NCI-H1694 (cell line): Measurements from ENCODE around the gene BLMH.

ENCODE experiments used
- DNase-seq: peaks from one replicate; lab custom pipeline; 2025; lab: John Stamatoyannopoulos, UW

The BLMH gene

DNA sequence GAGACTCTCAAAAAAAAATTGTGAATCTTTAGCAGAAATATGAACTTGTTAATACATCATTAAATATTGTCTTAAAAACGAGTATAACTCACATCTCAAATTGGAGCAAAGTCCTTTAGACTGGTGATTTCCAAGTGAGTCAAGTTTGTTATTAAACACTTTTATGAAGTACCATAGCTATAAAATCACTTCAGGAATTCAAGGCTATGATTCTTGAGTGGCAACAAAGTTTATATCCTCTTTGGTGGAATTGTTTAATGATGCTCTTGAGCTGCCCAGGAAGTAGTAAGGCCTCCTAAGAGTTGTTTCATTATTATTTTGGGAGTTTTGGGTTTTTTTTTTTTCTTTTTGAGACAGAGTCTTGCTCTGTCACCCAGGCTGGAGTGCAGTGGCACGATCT is 16.7 kb upstream of the BLMH start:
- no peak for DNase-seq

DNA sequence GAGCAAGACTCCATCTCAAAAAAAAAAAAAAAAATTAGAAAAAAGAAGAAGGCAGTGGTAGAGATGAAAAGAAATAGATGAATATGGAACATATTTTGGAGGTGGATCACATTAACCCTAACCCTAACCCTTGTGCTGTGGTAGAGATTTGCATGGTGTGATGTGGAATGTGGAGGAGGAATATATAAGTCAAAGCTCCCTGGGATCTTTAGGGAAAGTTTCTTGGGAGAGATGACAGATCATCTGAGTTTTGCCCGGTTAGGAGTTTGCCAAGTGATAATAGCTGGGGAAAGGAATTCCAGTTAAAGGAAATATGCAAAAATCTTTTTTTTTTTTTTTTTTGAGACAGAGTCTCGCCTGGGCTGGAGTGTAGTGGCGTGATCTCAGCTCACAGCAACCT is 13.0 kb upstream of the BLMH start:
- no peak for DNase-seq

GRCh38 chr17:30302241-30302640 is 10.5 kb upstream of the BLMH start:
- DNase-seq: no peak

GRCh38 chr17:30300818-30301217 is 9.1 kb upstream of the BLMH start:
- no peak for DNase-seq

GRCh38 chr17:30299000-30299399 is 7.3 kb upstream of the BLMH start:
- no peak for DNase-seq

GRCh38 chr17:30297715-30298114 is 6.0 kb upstream of the BLMH start:
- no peak for DNase-seq

- DNase-seq: no peak
These were observed 4.8 kb upstream of the BLMH start for GRCh38 chr17:30296499-30297080.

DNA sequence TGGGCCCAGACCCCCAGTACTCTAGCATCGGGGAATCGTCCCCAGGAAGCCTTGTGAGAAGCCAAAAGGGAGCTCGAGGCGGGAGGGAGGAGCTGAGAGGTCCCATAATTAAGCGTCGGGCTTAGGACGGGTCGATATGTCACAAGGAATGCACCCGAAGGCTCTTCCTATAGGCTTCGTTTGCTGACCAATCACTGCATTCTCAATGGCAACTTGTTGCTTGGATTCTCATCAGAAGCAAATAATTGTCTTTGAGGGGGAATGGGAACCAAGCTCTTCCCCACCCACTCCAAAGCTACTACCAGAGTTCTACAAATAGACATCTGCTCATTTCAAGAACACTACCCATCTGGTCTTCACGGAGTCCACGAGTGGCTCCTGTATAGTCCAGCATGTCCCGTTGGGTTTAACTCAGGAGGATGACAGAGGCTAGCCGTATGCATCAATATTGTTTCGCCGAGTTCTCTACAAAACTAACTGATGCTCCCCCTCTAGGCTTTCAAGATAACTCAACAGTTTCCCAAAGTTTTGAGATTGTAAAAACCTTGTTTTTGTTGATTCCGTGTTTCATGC is 628 bp upstream of the BLMH start:
- DNase-seq: peak; percentile 66

GRCh38 chr17:30290696-30291542 is 825 bp downstream of the BLMH start:
- DNase-seq: no peak

GRCh38 chr17:30290077-30290476 is 1.7 kb downstream of the BLMH start:
- DNase-seq: no peak

GRCh38 chr17:30279156-30279555 is 12.6 kb downstream of the BLMH start:
- no peak for DNase-seq

DNA sequence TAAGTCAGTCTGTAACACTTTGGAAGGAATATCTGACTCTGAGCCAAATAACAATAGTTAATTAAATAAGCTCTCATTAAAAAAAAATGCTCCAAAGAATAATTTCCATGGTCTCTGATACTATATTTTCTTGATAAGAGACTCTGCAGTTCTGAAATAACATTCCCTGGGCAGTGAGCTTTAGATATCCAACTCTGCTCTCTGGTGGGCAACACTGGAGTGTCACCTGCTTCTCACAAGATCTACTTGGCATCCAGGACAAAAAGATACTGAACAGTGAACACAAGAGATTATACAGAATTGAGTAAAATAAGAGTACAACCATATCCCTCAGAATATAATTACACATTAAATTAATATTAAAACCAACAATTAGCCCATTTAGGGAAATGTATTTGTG is 13.7 kb downstream of the BLMH start:
- DNase-seq: peak; percentile 8

GRCh38 chr17:30275911-30276310 is 15.8 kb downstream of the BLMH start:
- no peak for DNase-seq

- DNase-seq: no peak
These were observed 16.9 kb downstream of the BLMH start for GRCh38 chr17:30274887-30275286.

- DNase-seq: no peak
These were observed 18.4 kb downstream of the BLMH start for GRCh38 chr17:30273373-30273772.

GRCh38 chr17:30271102-30271501 is 20.6 kb downstream of the BLMH start:
- DNase-seq: no peak

DNA sequence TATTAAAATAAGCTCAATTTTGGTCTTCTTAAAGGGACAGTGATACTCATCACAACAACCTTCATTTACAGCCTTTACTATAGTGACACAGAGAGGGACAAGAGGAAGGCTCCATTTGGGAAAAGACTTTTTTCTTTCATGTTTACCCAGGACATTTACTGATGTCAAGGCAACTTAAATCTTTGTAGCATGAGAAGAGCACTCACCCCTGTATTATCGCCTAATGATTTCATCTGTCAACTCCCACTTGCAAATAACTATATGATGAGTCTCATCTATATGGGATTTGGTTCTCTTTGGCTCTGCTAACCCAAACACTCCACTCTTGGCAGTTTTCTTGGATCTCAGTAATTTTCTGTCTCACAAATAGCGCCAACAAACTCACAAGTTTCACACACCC is 24.1 kb downstream of the BLMH start:
- no peak for DNase-seq

GRCh38 chr17:30263552-30264333 is 28.0 kb downstream of the BLMH start:
- no peak for DNase-seq

- DNase-seq: no peak
These were observed 34.8 kb downstream of the BLMH start for GRCh38 chr17:30256756-30257506.

DNA sequence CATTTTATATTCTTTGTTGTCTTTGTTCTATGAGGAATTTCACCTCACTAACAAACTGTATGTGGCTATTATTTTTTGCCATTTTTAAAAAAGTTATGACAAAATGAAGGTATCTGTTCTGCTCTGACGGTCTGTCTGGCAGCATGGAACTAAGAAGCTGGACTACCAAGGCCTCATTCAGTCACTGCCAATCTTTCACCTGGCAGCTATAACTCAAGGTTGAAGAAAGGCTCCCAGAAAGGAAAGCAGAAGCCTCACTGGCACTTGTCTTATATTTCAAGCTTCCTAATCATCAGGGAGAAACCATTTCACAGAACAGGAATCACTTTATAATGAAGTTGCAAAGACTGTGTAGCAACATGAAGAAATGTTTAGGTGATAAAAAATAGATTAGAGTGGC is 37.6 kb downstream of the BLMH start:
- DNase-seq: no peak

DNA sequence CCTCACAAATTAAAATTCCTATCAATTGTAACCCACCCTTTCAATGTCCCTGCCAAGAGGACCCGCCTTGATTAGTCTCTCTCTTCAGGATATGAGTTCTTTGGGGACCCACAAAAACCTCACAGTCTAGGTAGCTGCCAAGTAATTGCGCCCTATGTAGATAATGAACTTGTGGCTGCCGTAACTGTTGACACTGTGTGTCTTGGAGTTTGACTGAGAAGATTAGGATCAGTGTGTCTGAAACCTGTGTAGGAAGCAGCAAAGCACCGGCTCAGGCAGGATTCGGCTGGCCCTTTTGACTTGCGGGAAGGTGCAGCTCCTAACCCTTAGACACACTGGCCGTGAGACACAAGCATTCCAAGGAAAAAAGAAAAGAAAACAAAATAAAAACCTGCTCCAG is 38.4 kb downstream of the BLMH start:
- no peak for DNase-seq

GRCh38 chr17:30251931-30252330 is 39.8 kb downstream of the BLMH start:
- no peak for DNase-seq
